KMS-11 (cell line): Measurements from ENCODE around the gene PHACTR4.

Source experiments
- H2AFZ ChIP-seq: fragments of 200-600 bp; sonication (generic); 2 replicates; pipeline ENCODE4 v1.6.1; 2016; ENCODE audit warnings: antibody characterized with exemption, mixed run types, low read depth
- H3K27ac ChIP-seq: fragments of 200-600 bp; sonication (generic); 2 replicates; pipeline ENCODE4 v1.6.1; 2016; ENCODE audit warnings: mild to moderate bottlenecking, mixed run types
- H3K27me3 ChIP-seq: fragments of 200-600 bp; sonication (generic); 2 replicates; pipeline ENCODE4 v1.6.1; 2017; ENCODE audit warnings: mild to moderate bottlenecking, low read depth, mixed run types, moderate library complexity; ENCODE audit not compliant: insufficient read depth
- H3K36me3 ChIP-seq: fragments of 200-600 bp; sonication (generic); 2 replicates; pipeline ENCODE4 v1.6.1; 2017; ENCODE audit warnings: mild to moderate bottlenecking, mixed run types; ENCODE audit not compliant: insufficient read depth
- H3K4me1 ChIP-seq: fragments of 200-600 bp; sonication (generic); 2 replicates; pipeline ENCODE4 v1.6.1; 2016; ENCODE audit warnings: mild to moderate bottlenecking, low read depth, mixed run types; ENCODE audit not compliant: poor library complexity, severe bottlenecking
- H3K4me2 ChIP-seq: fragments of 200-600 bp; sonication (generic); 2 replicates; pipeline ENCODE4 v1.7.0; 2016; ENCODE audit warnings: mild to moderate bottlenecking, mixed run types
- H3K4me3 ChIP-seq: fragments of 200-600 bp; sonication (generic); IDR thresholded peaks from 2 replicates; pipeline ENCODE4 v1.6.1; 2017; ENCODE audit warnings: low read depth, low read length, mixed read lengths; ENCODE audit not compliant: insufficient read depth
- H3K79me2 ChIP-seq: fragments of 200-600 bp; sonication (generic); 2 replicates; pipeline ENCODE4 v1.6.1; 2016; ENCODE audit warnings: low read depth, mixed run types; ENCODE audit not compliant: insufficient read depth
- H3K9ac ChIP-seq: fragments of 200-600 bp; sonication (generic); 2 replicates; pipeline ENCODE4 v1.6.1; 2016; ENCODE audit warnings: mild to moderate bottlenecking, mixed run types
- H4K20me1 ChIP-seq: fragments of 200-600 bp; sonication (generic); 2 replicates; pipeline ENCODE4 v1.6.1; 2016; ENCODE audit warnings: mild to moderate bottlenecking, mixed run types; ENCODE audit not compliant: insufficient read depth
- TF ChIP-seq, protein P1 (sequence below): fragments of 200-600 bp; sonication (generic); conservative IDR thresholded peaks from 2 replicates; pipeline ENCODE4 v1.6.1; 2017; ENCODE audit warnings: low read depth, mild to moderate bottlenecking, antibody characterized with exemption, low read length, moderate library complexity, mixed read lengths

PHACTR4 gene

GRCh38 chr1:28494737-28495136 lies 125.2 kb downstream of the PHACTR4 start:
- Histone ChIP-seq H3K79me2 (no peaks in the 10 kb centered on the region), H4K20me1 (no peaks in the 10 kb centered on the region), H3K4me2 (no peak overlapping the region), H3K4me3 (no peak overlapping the region), H3K4me1 (no peaks in the 10 kb centered on the region), H3K27me3 (no peaks in the 10 kb centered on the region), H3K27ac (no peak overlapping the region), H3K9ac (no peak overlapping the region), H3K36me3 (no peaks in the 10 kb centered on the region), H2AFZ (no peak overlapping the region)
- TF ChIP-seq, protein P1, sequence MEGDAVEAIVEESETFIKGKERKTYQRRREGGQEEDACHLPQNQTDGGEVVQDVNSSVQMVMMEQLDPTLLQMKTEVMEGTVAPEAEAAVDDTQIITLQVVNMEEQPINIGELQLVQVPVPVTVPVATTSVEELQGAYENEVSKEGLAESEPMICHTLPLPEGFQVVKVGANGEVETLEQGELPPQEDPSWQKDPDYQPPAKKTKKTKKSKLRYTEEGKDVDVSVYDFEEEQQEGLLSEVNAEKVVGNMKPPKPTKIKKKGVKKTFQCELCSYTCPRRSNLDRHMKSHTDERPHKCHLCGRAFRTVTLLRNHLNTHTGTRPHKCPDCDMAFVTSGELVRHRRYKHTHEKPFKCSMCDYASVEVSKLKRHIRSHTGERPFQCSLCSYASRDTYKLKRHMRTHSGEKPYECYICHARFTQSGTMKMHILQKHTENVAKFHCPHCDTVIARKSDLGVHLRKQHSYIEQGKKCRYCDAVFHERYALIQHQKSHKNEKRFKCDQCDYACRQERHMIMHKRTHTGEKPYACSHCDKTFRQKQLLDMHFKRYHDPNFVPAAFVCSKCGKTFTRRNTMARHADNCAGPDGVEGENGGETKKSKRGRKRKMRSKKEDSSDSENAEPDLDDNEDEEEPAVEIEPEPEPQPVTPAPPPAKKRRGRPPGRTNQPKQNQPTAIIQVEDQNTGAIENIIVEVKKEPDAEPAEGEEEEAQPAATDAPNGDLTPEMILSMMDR, result no peak

GRCh38 chr1:28499553-28499952 lies 130.0 kb downstream of the PHACTR4 start:
- Histone ChIP-seq H3K36me3 (no peaks in the 10 kb centered on the region), H3K9ac (no peak overlapping the region), H3K27ac (no peak overlapping the region), H3K79me2 (no peaks in the 10 kb centered on the region), H2AFZ (no peak overlapping the region), H3K4me3 (no peak overlapping the region), H4K20me1 (no peaks in the 10 kb centered on the region), H3K27me3 (no peaks in the 10 kb centered on the region), H3K4me2 (no peak overlapping the region), H3K4me1 (peaks cover 20% of the 10 kb centered on the region)
- TF ChIP-seq, protein P1, result no peak

DNA sequence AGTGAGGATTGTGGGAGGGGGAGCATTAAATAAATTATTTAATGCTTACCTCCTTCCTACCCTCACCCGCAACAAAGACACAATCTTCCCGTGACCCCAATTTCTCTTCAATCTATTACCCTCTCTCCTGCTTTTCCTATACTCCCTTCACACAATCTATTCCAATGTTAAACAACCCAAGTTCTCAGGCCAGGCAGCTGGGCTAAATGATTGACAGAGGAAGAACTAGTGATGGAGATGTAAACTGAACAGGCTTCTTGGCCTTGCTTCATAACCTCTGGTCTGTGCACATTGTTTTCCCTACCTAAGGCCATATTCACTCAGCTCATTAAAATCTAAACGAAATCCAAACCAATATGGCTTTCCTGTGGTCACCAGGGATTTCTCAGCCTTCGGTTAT lies 132.4 kb downstream of the PHACTR4 start:
- Histone ChIP-seq H3K9ac (no peak overlapping the region), H3K79me2 (peaks cover 11% of the 10 kb centered on the region)
- TF ChIP-seq, protein P1, result no peak

GRCh38 chr1:28503117-28503516 lies 133.6 kb downstream of the PHACTR4 start:
- H3K4me1 ChIP-seq, result peaks cover 24% of the 10 kb centered on the region
- H3K4me3 ChIP-seq, result no peak overlapping the region
- H3K9ac ChIP-seq, result no peak overlapping the region
- no peak overlapping the region for H3K4me2 ChIP-seq
- H2AFZ ChIP-seq, result no peak overlapping the region
- peaks cover 18% of the 10 kb centered on the region for H3K36me3 ChIP-seq
- H4K20me1 ChIP-seq, result no peaks in the 10 kb centered on the region
- TF ChIP-seq, protein P1, result no peak
- H3K79me2 ChIP-seq, result peaks cover 23% of the 10 kb centered on the region
- H3K27ac ChIP-seq, result no peak overlapping the region
- no peaks in the 10 kb centered on the region for H3K27me3 ChIP-seq

More for the DNA sequence above, 132.4 kb downstream of the PHACTR4 start:
- no peak overlapping the region for H3K4me2 ChIP-seq
- H2AFZ ChIP-seq, result no peak overlapping the region
- H3K27me3 ChIP-seq, result no peaks in the 10 kb centered on the region
- peaks cover 20% of the 10 kb centered on the region for H3K4me1 ChIP-seq
- H3K27ac ChIP-seq, result no peak overlapping the region
- peaks cover 6% of the 10 kb centered on the region; the same call in 1 of the 2 replicates for H3K36me3 ChIP-seq
- H3K4me3 ChIP-seq, result no peak overlapping the region
- no peaks in the 10 kb centered on the region for H4K20me1 ChIP-seq
